ENCODE data around the gene CYSRT1.
"Not testable (repeated sequence)": the region's sequence is repeated elsewhere in the genome, so short reads cannot be mapped to it uniquely, and the experiment has no call there.

CYSRT1 gene

DNA sequence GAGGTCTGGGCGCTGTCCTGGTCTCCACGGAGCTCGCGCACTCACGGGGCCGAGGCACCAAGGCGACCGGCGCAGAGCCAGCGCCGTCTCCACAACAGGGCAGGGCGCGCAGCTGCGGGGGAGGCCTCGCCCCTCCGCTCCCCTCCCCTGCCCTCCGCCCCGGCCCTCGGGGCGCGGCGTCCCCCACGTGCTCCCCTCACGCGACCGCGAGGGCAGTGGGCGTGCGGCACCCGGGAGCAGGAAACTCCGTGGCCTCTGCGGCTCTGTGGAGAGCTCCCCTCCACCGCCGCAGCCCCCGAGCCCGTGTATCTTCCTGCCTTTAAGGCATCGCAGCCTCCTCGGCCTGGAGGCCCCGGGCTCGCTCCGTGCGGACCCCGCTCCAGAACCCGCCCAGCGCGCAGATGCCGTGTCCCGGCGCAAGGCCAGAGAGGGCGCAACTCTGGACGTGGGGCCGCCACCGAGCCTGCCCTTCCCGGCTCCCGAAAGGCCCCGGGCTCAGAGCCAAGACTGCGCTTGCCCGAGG, 15.4 kb downstream of the CYSRT1 start:
- peak; percentile 79 for DNase-seq

DNA sequence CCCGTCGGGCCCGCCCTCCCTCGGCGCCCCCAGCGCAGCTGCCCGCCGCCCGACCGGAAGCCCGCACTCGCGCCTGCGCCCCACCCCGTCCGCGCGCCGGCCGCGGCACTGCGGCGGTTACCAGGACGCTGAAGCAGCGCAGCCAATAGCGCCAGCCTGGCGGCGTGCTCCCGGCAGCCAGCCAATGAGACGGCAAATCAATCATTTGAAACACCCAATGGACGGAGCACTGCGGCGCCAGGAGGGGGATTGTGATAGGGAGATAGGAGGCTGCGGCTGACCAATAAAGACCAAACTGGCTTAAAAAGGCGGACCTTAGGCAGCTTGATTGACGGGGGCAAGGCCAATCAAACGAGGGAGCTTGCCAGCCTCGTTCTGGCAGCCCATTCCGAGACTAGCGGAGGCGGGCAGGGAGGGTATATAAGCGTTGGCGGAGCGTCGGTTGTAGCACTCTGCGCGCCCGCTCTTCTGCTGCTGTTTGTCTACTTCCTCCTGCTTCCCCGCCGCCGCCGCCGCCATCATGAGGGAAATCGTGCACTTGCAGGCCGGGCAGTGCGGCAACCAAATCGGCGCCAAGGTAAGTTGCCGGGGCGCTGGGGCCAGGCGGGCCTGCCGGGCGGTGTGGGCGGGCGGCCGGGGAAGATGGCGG, 16.0 kb downstream of the CYSRT1 start, which contains the start of gene TUBB4B:
Gene TUBB4B (plus strand): TSS at position 447 of the 649 bp plus-strand sequence. CDS start 74 bp downstream, at position 521.
- DNase-seq = peak; percentile 100

DNA sequence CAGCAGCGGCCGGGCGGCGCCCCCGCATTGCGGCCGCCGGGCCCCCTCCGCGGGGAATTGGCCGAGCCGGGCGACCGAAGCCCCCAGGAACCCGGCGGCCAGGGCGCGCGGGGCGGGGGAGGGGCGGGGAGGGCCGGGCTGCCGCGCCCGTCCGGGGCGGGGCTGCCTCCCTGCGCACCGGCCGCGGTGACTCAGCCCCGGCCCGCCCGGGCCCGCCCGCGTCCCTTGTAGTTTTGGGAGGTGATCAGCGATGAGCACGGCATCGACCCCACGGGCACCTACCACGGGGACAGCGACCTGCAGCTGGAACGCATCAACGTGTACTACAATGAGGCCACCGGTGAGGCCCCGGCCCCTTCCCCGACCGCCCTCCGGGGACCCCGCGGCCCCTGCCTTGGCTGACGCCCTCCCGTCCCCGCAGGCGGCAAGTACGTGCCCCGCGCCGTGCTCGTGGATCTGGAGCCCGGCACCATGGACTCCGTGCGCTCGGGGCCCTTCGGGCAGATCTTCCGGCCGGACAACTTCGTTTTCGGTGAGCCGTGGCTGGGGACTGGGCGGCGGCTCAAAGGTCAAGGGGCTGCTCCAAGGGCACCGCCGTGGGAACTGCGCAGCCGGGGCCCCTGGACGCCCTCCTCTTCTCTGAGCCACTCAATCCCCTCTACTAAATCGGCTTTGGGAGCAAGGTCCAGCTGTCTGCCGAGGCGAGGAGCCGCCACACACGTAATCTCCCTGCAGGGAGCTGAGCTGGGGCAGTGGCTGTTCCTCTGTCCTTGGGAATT, 16.7 kb downstream of the CYSRT1 start:
- peak; percentile 38 for DNase-seq

DNA sequence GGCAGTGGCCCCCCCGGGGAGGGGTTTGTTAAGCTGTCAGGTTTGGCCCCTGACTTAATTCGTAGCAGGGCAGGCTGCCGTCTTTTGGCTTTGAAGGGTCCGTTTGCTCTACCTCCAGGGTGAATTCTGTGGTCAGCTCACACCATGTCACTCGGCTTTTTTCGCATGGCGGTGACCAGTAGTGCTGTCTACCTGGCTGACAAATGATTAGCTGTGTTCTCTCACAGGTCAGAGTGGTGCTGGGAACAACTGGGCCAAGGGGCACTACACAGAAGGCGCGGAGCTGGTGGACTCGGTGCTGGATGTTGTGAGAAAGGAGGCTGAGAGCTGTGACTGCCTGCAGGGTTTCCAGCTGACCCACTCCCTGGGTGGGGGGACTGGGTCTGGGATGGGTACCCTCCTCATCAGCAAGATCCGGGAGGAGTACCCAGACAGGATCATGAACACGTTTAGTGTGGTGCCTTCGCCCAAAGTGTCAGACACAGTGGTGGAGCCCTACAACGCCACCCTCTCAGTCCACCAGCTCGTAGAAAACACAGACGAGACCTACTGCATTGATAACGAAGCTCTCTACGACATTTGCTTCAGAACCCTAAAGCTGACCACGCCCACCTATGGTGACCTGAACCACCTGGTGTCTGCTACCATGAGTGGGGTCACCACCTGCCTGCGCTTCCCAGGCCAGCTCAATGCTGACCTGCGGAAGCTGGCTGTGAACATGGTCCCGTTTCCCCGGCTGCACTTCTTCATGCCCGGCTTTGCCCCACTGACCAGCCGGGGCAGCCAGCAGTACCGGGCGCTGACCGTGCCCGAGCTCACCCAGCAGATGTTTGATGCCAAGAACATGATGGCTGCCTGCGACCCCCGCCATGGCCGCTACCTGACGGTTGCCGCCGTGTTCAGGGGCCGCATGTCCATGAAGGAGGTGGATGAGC, 17.6 kb downstream of the CYSRT1 start:
- no peak for DNase-seq

DNA sequence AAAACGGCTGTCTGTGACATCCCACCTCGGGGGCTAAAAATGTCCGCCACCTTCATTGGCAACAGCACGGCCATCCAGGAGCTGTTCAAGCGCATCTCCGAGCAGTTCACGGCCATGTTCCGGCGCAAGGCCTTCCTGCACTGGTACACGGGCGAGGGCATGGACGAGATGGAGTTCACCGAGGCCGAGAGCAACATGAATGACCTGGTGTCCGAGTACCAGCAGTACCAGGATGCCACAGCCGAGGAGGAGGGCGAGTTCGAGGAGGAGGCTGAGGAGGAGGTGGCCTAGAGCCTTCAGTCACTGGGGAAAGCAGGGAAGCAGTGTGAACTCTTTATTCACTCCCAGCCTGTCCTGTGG, 18.3 kb downstream of the CYSRT1 start:
- not testable (repeated sequence) for DNase-seq

DNA sequence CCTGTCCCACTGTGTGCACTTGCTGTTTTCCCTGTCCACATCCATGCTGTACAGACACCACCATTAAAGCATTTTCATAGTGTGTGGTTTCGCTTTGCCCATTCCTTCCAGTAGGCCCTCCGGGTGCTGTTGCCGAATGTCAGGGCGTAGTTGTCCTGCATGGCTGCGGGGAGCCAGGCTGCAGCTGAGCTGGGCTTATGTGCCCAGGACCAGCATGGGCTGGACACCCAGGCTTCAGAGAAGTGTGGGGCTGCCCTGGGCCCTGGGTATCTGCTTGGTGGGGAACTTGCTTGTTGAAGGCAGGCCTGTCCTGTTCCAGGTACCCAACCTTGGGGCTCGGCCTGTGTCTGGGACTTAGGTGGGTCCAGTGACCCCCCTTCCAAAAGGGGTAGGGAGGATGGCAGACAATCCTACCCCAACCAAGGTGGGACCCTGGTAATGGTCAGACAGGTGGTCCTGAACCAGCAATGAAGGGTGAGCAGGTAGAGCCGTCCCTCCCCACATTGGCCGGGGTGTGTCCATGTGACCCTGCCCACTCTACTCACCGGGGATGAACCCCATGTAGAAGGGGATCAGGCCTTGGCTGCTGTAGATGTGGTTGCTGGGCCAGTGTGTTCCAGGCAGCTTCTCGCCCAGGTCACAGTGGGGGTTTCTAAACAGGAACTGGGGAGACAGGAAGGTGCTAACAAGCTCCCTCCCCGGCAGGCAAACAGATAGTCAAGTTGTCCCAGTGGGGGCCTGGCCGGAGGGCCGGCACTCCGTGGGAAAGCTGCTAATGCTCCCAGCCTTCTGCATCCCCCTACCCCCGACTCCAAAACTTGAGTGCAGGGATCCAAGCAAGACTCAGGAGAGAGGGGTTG, 18.9 kb downstream of the CYSRT1 start:
- DNase-seq = no peak

DNA sequence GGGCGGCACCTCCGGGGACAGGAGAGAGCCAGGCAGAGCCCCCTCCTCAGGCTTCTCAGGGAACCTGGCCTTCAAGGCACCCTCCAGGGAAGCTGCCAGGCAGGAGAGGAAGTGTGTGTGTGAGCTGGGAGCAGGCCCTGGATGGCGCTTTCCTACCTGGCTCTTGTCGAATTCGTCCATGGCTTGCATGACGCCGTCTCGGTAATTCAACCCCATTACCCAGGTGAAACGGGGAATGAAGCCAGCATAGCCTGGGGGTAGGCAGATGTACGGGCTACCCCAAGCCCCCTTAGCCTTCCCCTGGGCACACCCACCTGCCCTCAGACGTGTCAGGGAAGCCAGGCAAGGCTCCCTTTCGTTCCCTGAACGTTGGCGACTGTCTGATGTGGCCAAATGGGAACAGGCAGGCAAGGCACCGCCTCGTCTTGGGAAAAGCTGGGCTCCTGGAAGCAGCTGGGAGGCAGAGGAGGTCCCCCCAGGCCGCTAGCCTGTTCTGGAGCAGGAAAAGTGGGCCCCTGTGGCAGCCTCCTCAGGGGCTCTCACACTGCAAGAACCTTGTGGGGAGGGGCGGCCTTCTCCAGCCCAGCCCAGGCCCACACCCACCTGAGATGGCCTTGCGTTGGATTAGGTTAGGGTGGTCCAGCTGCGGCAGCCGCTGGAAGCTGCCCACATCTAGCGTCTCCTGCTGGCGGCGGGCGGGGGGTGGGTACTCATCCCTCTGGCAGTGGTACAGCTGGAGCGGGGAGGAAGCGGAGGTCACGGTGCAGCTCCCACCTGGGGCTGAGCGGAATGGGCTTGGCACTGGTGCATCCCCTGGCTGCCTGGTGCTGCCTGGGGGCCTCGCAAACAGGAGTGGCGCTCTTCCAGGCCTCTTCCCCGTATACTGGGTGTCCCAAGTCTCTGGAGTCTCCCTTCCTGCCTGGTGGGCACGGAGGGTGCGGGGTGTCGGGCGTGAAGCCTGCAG, 19.8 kb downstream of the CYSRT1 start:
- DNase-seq = no peak

DNA sequence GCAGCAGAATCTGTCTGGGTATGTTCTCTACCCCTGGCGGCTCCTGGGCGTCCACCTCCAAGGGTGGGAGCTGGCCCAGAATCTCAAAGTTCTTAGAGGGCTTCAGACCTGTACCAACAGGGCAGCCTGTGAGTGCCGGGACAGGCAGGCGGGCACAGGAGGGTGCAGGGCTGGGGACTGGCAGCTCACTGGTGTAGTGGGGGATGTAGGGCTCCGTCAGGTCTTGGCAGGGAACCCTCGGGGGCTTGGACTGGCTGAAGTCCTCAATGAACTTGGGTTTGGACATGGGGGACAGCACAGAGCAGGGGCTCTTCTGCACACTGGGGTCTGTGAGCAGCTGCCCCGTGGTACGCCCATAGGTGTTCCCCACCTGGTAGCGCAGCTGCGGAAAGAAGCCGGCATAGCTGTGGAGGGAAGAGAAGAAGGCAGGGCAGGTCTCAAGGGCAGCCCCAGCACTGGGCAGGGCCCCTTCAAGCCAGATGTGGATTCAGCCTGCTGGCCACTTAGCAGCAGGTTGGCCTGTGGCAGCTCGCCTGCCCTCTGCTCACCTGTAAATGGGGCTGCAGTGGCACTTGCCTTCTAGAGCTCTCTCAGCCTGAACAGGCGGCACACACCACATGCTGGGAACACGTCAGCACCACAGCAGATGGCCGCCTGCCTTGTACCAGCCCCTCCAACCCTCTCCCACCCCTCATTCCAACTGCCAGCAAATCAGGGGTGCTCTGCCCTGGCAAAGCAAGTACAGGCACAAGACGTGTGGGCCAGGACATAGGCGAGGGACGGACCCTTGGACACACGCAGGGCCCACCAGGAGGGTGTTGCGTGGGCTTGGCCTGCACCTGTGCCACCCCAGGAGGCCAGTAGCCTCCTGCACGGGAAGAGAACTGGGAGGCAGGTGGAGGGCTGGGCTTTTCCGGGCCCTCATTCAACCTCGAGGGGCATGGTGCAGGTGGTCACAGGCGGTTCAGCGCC, 20.8 kb downstream of the CYSRT1 start:
- DNase-seq = no peak

DNA sequence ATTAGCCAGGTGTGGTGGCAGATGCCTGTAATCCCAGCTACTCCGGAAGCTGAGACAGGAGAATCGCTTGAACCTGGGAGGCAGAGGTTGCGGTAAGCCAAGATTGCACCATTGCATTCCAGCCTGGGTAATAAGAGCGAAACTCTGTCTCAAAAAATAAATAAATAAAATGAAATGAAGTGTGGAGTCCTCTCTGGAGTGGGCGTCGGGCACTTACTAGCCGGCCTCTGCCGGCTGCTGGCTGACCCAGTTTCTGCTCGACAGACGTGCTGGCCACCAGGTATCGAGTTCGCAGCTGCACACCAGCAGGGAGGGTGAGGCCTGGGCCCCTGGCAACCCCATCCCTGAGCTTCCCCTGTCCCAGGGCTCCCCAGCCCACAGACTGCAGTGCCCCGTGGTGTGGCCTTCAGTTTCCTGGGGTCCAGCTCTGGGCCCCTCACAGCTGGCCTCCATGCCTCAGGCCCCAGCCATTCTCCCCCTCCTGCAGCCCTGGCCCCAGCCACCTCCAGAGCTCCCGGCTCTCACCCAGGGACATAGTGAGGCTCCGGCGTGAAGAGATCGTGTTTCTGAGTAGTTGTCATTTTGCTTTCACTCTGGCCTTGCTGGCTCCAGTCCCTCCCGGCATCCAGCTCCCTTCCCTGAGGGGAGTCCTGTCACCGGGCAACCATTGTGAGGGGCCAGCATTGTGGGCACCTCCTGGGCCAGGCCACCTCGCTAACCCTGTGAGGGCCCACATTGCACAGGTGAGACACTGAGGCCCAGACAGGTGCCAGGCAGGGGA, 22.4 kb downstream of the CYSRT1 start:
- no peak for DNase-seq

DNA sequence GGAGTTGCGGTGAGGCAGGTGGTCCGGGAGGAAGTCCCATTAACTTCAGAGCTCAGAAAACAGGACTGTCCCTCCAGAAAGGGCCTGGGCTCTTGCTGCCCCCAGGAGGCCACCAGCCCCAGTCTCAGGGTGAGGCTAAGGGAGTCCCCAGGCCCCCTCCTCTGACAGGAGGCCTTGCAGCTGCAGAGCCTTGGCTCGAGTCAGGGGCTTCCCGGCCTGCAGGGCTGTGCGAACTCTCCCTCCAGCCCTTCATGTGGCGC, 22.9 kb downstream of the CYSRT1 start:
- no peak for DNase-seq

DNA sequence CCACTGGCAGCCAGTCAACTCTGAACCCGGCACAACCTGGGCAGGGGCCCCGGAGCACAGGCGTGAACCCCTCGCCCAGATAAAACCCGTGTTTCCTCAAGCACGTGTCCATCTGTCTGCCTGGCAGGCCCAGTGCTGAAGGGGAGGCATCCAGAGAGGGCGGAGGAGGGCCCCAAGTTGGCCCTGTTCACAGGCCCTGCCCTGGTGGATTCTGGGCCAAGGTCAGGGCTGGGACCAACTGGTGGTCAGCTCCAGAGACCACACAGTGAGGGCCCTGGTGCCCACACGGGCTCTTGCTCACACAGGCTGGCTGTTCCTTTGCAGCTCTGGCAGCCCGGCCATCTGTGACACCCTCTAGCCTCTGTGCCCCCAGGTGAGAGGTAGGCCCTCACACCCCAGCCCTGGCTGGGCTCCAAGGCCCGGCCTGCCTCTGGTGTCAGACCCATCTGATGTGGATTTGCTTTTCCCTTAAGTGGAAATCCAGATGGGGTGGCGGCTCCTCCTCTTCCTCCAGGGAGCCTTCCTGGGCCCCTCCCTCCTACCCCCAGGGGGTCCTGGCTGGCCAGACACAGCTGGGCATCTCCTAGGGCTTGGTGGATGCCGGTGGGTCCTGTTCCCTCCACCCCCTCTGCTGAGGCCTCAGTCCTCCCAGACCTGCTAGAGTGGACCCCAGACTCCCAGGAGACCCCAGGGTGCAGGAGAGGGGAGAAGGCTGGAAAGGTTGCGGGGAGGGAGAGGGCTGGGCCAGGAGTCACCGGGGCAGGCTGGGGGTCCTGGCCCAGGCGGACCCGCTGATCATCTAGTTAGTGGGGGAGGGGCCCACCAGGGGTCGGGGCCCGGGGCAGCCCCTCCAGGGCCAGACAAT, 25.6 kb downstream of the CYSRT1 start:
- DNase-seq = no peak

DNA sequence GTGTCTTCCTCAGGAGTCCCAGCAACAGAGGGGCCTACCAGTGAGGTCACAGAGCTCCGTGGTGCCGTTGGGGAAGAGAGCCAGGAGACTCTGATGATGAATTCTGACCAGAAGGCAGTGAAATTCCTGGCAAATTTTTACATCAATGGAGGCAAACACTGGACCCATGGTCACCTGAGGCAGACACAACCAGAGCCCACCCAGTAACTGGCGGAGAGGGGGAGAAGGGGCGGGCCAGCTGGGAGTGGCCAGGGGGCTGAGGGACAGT, 26.2 kb downstream of the CYSRT1 start, which contains the start of gene STPG3:
Gene STPG3 (plus strand): TSS at position 93 of the 268 bp plus-strand sequence. CDS start 1 bp downstream, at position 94.
- DNase-seq = no peak

DNA sequence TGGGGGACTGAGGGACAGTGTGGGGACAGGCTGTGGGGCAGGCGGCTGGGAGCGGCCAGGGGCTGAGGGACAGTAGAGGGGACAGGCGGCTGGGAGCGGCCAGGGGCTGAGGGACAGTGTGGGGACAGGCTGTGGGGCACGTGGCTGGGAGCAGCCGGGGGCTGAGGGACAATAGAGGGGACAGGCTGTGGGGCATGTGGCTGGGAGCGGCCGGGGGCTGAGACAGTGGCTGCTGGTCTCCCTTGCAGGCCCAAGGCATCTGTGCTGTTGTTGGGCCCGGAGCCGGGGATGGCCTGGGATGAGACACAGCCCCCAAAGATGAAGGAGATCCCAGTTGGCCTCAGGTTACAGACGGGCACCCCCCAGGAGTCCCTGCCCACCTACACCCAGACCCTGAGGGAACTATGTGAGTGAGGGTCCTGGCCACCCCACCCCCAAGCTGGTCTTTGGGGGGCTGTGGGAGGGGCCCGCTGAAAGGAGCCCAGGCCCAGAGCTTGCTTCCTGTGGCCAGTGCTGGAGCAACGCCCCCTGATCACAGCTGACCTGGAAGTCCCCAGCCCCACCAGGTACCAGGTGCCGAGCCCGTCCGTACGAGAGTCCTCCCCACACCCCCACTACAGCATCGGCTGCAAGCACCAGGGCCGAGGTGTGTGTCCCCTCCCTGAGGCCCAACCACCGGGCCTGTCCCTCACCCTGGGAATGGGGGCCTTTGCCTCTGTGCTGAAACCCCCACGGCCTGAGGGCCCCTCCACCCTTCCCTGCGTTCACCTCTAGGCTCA, 26.7 kb downstream of the CYSRT1 start:
- no peak for DNase-seq

DNA sequence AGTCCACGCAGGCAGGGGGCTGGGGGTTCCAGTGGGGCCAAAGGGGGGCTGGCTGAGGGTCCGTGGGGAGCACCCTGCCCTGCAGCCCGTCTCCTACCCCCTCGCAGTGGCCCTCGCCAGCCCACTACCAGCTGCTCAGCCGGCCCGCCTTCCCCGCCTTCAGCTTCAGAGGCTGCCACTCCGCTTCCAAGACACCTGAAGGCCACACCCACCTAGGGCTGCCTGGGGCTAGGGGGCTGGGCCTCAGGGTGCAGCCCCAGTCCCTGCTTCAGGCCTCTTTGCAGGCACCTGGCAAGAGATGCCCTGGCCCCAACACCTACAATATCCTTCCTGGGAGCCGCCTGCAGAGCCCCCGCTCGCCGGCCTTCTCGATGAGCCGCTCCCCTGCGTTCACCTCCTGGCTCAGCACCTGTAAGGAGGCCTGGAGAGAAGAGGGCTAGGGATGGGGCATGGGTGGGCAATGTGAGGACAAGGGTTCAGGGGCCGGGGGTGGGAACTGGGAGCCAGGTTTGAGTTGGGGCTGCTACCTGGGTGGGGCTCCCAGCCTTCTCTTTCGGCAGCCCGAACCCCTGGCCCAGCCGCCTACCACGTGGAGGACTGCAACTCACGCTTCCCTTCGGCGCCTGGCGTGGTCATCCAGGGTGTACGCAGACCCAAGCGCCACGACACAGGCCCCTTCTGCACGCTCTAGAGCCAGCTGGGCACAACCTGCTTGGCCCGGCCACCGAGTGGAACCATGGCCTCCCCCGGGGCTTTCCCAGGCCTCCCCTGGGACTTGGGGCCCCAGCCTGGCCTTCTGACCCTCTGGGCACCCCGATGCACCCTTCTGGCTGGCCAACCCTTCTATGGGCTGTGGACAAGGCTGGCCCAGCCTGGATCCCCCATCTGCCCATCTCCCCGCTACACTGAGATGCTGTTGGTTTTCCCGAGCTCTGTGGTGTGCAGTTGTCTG, 27.9 kb downstream of the CYSRT1 start:
- DNase-seq = no peak

DNA sequence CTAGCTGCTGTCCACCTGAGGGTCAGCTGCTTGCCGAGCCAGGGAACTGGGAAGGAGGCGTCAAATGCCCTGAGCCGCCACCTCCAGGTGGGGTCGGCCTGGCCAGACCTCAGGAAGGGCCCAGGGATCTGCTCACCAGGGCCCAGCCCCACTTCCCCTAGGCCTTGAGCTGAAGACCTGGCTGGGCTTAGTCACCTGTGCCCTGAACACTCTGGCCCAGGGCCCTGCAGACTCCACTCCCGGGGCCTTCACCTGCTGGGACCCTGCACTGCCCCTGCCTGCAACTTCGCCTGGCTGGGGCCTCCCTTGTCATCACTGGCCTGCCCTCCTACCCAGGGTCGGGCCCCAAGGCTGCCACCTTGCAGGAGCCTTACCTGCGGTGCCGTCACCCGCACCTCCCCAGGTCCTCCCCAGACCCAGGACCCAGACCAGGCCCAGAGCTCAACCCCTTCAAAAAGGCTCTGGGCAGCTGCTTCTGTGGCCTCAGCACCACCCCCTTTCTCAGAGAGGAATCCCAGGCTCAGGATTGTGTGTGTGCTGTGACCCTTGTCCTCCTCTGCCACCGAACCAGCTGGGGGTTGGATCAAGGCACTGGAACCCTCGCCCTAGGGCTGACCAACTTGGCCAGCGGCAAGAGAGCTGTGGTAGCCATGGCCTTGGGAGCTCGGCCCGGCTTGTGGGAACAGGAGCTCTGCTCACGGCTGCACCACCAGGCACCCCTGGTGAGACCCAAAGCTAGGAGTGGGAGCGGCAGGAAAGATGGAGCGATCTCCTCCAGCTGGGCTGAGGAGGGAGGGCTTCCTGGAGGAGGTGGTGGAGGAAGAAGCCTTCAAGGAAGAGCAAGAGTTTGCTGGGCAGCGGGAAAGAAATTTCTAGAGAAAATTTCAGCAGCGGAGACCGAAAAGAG, 29.0 kb downstream of the CYSRT1 start:
- no peak for DNase-seq
